ENCODE measurements around the gene MRPS11.

DNA sequence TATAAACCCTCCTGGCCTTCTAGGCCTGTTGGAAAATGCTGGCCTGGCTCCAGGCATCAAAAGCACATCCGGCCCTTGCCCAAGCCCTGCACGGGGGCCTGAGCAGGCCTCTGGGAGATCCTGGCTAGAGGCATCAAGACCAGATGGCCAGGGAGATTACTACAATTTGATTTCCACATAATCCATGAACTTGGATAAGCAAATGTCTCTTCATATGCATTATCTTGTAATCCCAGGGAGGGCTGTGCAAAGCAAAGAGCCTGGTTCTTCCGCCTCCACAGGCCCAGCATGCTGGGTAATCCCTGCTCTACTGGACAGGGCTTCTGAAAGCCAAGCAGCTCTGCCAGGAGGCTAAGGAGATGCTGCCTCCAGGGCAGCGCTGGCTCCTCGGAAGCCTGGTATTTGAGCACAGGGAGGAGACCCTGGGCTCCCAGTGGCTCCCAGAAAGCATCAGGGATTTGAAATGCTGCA lies 18.5 kb upstream of the MRPS11 start:
- TF ChIP-seq POLR2A (IDR thresholded peaks at IDR 0.05; ENCODE audit: low read length) (no peak), GATA1 (IDR thresholded peaks at IDR 0.05; ENCODE audit: low read depth, low read length) (no peak)
